OCI-LY7 (cell line): ENCODE measurements around the gene ACVRL1. TPM values are rescaled to one million over a fixed set of nuclear protein-coding genes. Genes with fewer than 3 reads are reported as not detected.

Source experiments
- BruUV-seq: library from RNA; stranded (reverse); fragments of 400-500 nt; replicated peaks from 2 replicates; lab custom pipeline; 2021; lab: Mats Ljungman, UMichigan
- CTCF ChIA-PET: fragments of 300-600 bp; sonication (Branson Sonifier 250); formaldehyde crosslinking; loops from one replicate; lab custom pipeline; 2022; ENCODE audit warnings: antibody characterized with exemption; ENCODE audit not compliant: unreplicated experiment; lab: Charles Lee
- POLR2A ChIA-PET: fragments of 300-600 bp; sonication (Branson Sonifier 250); formaldehyde crosslinking; loops from one replicate; lab custom pipeline; 2022; ENCODE audit warnings: antibody characterized with exemption; lab: Charles Lee
- DNase-seq: peaks from one replicate; pipeline ENCODE4 v3.0.0-alpha.2; 2015; ENCODE audit warnings: low spot score
- H2AFZ ChIP-seq: fragments of 200-600 bp; sonication (generic), shearing (Covaris generic); 2 replicates; pipeline ENCODE4 v1.6.1; 2014; ENCODE audit warnings: mild to moderate bottlenecking, antibody characterized with exemption, low read length, moderate library complexity
- H3K27ac ChIP-seq: fragments of 200-600 bp; sonication (generic); 2 replicates; pipeline ENCODE4 v1.5.1; 2014; ENCODE audit warnings: mixed run types, low read depth, mild to moderate bottlenecking, moderate library complexity, low read length, inconsistent platforms; ENCODE audit not compliant: poor library complexity, severe bottlenecking
- H3K36me3 ChIP-seq: fragments of 200-600 bp; sonication (generic); 2 replicates; pipeline ENCODE4 v1.6.1; 2014; ENCODE audit warnings: mild to moderate bottlenecking, antibody characterized with exemption, low read length, moderate library complexity, mixed read lengths; ENCODE audit not compliant: insufficient read depth
- H3K4me1 ChIP-seq: fragments of 200-600 bp; sonication (generic); 2 replicates; pipeline ENCODE4 v1.5.1; 2014; ENCODE audit warnings: mild to moderate bottlenecking, low read length; ENCODE audit not compliant: insufficient read depth, poor library complexity, severe bottlenecking
- H3K4me2 ChIP-seq: fragments of 200-600 bp; sonication (generic); 2 replicates; pipeline ENCODE4 v1.6.1; 2014; ENCODE audit warnings: mild to moderate bottlenecking, low read length
- H3K4me3 ChIP-seq: fragments of 200-600 bp; sonication (generic); 2 replicates; pipeline ENCODE4 v1.5.1; 2014; ENCODE audit warnings: mild to moderate bottlenecking, low read depth, low read length; ENCODE audit not compliant: poor library complexity, severe bottlenecking
- H3K79me2 ChIP-seq: fragments of 200-600 bp; sonication (generic); 2 replicates; pipeline ENCODE4 v1.6.1; 2016; ENCODE audit warnings: low read depth, mild to moderate bottlenecking, low read length, moderate library complexity, mixed read lengths; ENCODE audit not compliant: insufficient read depth
- H3K9me2 ChIP-seq: fragments of 200-600 bp; sonication (generic); 2 replicates; pipeline ENCODE4 v1.6.1; 2016; ENCODE audit warnings: mild to moderate bottlenecking, low read length, mixed read lengths; ENCODE audit not compliant: insufficient read depth
- H3K9me3 ChIP-seq: fragments of 200-600 bp; sonication (generic); 2 replicates; pipeline ENCODE4 v1.6.1; 2014; ENCODE audit warnings: mild to moderate bottlenecking, mixed run types, low read length, mixed read lengths
- H4K20me1 ChIP-seq: fragments of 200-600 bp; sonication (generic); 2 replicates; pipeline ENCODE4 v1.6.1; 2014; ENCODE audit warnings: mild to moderate bottlenecking, antibody characterized with exemption, low read length, moderate library complexity, mixed read lengths; ENCODE audit not compliant: insufficient read depth
- CTCF ChIP-seq: fragments of 200-600 bp; sonication (generic); conservative IDR thresholded peaks from 2 replicates; pipeline ENCODE4 v1.5.1; 2014; ENCODE audit warnings: mild to moderate bottlenecking, antibody characterized with exemption, low read length, moderate library complexity, mixed read lengths
- EZH2phosphoT487 ChIP-seq: fragments of 200-600 bp; sonication (generic); IDR thresholded peaks from 2 replicates; pipeline ENCODE4 v1.6.1; 2018; ENCODE audit warnings: low read depth, borderline replicate concordance, mild to moderate bottlenecking, mixed run types, antibody characterized with exemption, low read length, moderate library complexity, mixed read lengths
- intact Hi-C: fragments of 100-400 bp; cut with micrococcal nuclease; formaldehyde crosslinking; loops from one replicate; pipeline ENCODE4 v1.10.0; 2022; ENCODE audit not compliant: unreplicated experiment
- total RNA-seq, 2 experiments: library from RNA; depleted of rRNA in 1 of 2; stranded (reverse); fragments of >200 nt in 1 of 2; shearing (Covaris generic) in 1 of 2; gene quantifications; 2 replicates each; pipeline ENCODE4 v1.2.3, GENCODE V29; 2014 to 2022

The ACVRL1 gene
- total RNA-seq, 2 experiments from 2014 or later = not detected

DNA sequence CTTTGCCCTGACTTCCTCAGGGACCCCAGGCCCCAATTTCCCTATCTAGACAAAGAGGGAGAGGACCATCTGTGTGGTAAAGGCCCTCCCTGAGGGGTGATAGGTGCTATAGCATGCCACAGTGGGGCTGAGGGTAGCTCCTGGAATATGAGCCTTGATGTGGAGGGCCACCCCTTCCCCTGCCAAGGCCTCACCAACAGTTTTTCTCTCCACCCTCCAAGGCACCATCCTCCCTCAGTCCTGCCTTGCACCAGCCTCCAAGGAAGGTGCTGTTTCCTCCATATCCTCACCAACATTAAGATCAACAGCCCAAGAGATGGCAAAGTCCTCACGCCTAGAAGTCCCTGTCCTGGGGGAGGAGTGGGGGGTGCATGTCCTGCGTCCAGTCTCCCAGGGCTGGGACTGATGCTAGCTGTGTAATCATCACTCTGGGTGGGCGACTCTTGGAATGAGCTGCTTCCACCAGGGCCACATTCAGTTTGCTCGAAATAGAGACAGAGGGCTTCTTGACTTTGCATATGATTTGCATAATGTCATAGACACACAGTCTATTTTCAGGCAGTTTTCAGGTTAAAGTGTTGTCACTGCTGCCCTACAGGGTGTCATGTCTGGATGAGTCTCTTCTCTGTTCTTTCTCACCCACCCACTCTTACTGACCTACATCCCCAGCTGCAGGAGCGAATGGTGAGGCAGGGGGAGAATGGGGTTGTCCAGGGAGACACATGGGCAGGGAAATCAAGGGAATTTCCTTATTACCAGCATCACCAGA lies 17.4 kb downstream of the ACVRL1 start:
- no peak overlapping the region for H2AFZ ChIP-seq
- CTCF ChIA-PET = interaction anchor here (0.5 kb wide), 1 partner anchor 97 kb away, joined by 3 read pairs; no protein-coding TSS in a partner anchor
- no peaks in the 10 kb centered on the region for H3K9me3 ChIP-seq
- BruUV-seq = no TSS peak
- peak overlapping the region; percentile 53 for H3K4me2 ChIP-seq
- H3K79me2 ChIP-seq = no peaks in the 10 kb centered on the region
- H3K9me2 ChIP-seq = no peaks in the 10 kb centered on the region
- peaks cover 18% of the 10 kb centered on the region for H3K4me1 ChIP-seq
- DNase-seq = no peak
- H3K4me3 ChIP-seq = no peak overlapping the region
- no peaks in the 10 kb centered on the region for H3K36me3 ChIP-seq
- POLR2A ChIA-PET = interaction anchor here (0.6 kb wide), 1 partner anchor 779 kb away, joined by 3 read pairs; the partner anchor contains the start of gene KRT77
- intact Hi-C loops = no loop called here
- H3K27ac ChIP-seq = no peak overlapping the region
- TF ChIP-seq EZH2phosphoT487 = no peak
- TF ChIP-seq CTCF = no peak
- H4K20me1 ChIP-seq = no peaks in the 10 kb centered on the region

DNA sequence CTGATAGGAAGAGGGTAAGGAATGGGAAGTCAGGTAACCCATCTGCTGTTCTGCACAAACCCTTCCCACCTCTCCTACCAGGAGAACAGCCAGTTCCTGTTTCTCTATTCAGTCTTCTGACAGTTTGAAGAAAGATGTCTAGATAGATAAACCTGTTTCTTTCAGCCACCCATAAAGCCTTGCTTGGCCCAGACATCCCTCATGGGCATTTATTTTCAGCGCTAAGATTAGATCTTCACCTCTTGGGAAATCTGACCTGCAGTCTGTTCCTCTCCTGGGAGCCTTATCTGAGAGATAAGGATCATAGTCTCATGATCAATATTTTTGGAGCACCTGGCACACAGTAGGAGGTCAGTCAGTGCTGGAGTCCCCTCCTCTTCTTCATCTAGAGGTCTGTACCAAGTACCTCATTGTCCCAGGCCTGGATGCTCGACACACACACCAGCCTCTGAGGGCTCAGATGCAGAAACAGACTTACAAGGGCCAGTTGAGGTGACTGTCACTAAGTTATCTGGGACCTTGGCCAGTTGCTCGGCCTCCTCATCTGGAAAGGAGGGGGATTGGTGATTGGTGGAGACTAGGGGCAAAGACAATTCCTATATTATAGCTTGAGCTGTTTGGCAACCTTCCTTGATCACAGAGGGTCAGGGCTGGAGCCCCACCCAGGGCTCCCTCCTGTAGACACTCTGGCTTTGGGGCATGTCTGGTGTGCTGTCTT lies 18.2 kb downstream of the ACVRL1 start:
- BruUV-seq = no TSS peak
- Histone ChIP-seq H3K9me3 (no peaks in the 10 kb centered on the region), H2AFZ (no peak overlapping the region), H4K20me1 (no peaks in the 10 kb centered on the region), H3K4me1 (peaks cover 18% of the 10 kb centered on the region), H3K27ac (no peak overlapping the region), H3K9me2 (no peaks in the 10 kb centered on the region), H3K36me3 (no peaks in the 10 kb centered on the region), H3K79me2 (no peaks in the 10 kb centered on the region), H3K4me3 (no peak overlapping the region), H3K4me2 (peak overlapping the region; percentile 53)
- ChIA-PET POLR2A (no interaction called here), CTCF (no interaction called here)
- intact Hi-C loops = loop anchor here (2.0 kb wide), 1 partner anchor 55 kb away; no protein-coding TSS in a partner anchor
- TF ChIP-seq EZH2phosphoT487 (no peak), CTCF (no peak)
- DNase-seq = no peak
